ENCODE results near the gene YJEFN3.
A peak's percentile ranks its signal among the peaks of the same experiment; 100 is the strongest.

DNA sequence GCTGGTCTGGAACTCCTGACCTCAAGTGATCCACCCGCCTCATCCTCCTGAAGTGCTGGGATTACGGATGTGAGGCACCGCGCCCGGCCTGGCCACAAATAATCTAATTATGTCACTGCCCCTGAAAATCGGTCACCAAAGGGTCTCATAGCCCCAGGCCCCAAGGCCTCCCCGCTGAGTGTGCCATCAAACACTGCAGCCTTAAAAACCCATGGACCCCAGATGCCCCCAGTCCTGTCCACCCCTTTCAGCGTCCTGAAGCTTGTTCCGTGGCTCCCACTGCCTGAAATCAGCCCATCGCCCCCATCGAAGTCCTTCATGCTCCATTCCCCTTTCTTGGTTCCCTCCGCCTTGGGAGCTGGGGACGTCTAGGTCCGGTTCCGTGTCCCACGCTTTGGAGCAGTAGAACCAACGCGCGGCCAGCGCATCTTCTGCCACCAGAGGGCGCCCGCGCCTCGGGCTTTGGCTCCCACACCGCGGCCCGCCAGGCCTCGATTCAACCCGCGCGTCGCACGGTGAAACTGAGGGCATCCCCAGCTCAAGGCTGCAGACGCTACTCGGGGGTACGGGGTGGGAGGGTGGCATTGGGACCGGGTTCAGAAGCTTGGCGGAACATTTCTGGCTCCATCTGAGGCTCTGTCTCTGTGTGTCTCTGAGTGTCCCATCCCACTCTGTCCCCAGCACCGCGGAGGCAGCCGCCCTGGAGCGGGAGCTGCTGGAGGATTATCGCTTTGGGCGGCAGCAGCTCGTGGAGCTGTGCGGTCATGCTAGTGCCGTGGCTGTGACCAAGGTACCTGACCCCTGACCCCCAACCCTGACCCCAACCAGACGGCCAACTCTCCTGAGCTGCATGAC lies 3.5 kb downstream of the YJEFN3 start:
- TF ChIP-seq POLR2A (IDR thresholded peaks at IDR 0.05; ENCODE audit: borderline replicate concordance, extremely low read depth, insufficient read depth, insufficient read length) (no peak), CTCF (IDR thresholded peaks at IDR 0.05 in 2 of 3, conservative IDR thresholded peaks at IDR 0.05 in 1 of 3; ENCODE audit: borderline replicate concordance in 1 of 3, insufficient read depth in 1 of 3, low read depth in 2 of 3, low read length in 2 of 3) (peak; percentile 80 to 97 (median 90)), SP1 (IDR thresholded peaks at IDR 0.05; ENCODE audit: low read depth) (no peak)
